K562 (cell line): Measurements from ENCODE around the gene LGI4. TPM values are rescaled to one million over a fixed set of nuclear protein-coding genes. Genes with fewer than 3 reads are reported as not detected.

Experiments
- ARID4B ChIP-seq: sonication (generic); formaldehyde crosslinking; IDR thresholded peaks from 2 replicates; pipeline ENCODE4 v1.8.0; 2022; ENCODE audit warnings: mild to moderate bottlenecking, missing genetic modification reagents
- CBFB ChIP-seq: sonication (generic); formaldehyde crosslinking; IDR thresholded peaks from 2 replicates; pipeline ENCODE4 v1.4.0; 2020; ENCODE audit warnings: mild to moderate bottlenecking, missing genetic modification reagents
- CC2D1A ChIP-seq: fragments of 450-650 bp; IDR thresholded peaks from 2 replicates; pipeline ENCODE4 v1.6.1; 2017; ENCODE audit warnings: mild to moderate bottlenecking
- EHMT2 ChIP-seq: fragments of 450-650 bp; IDR thresholded peaks from 2 replicates; pipeline ENCODE4 v1.6.1; 2018; ENCODE audit warnings: antibody characterized with exemption
- EP400 ChIP-seq: fragments of 450-650 bp; IDR thresholded peaks from 2 replicates; pipeline ENCODE4 v1.6.1; 2017; ENCODE audit warnings: antibody characterized with exemption, mild to moderate bottlenecking, moderate library complexity
- HBP1 ChIP-seq: fragments of 450-650 bp; formaldehyde crosslinking; IDR thresholded peaks from 2 replicates; pipeline ENCODE4 v1.4.0; 2022; ENCODE audit warnings: missing genetic modification characterization
- HMGN3 ChIP-seq: IDR thresholded peaks from 2 replicates; pipeline ENCODE4 v1.6.1; 2011; ENCODE audit warnings: borderline replicate concordance, low read depth, mild to moderate bottlenecking, mixed read lengths, low read length; ENCODE audit not compliant: insufficient read length; ENCODE audit errors: extremely low read depth
- MYBL2 ChIP-seq, 2 experiments: fragments of 450-650 bp in 1 of 2; sonication (generic) in 1 of 2; formaldehyde crosslinking in 1 of 2; IDR thresholded peaks; 2 replicates each; pipeline versions ENCODE4 v1.6.1 to v1.8.1; 2017 to 2022; ENCODE audit warnings: borderline replicate concordance in 1 of 2, inconsistent platforms in 1 of 2, low read depth in 1 of 2, mild to moderate bottlenecking in 1 of 2, missing genetic modification reagents in 1 of 2, moderate library complexity in 1 of 2
- NKRF ChIP-seq: fragments of 450-650 bp; IDR thresholded peaks from 2 replicates; pipeline ENCODE4 v1.6.1; 2016; ENCODE audit warnings: borderline replicate concordance
- PHF20 ChIP-seq: fragments of 450-650 bp; IDR thresholded peaks from 2 replicates; pipeline ENCODE4 v1.6.1; 2018; ENCODE audit not compliant: partially characterized antibody
- RBFOX2 ChIP-seq: fragments of 200-400 bp; formaldehyde crosslinking; IDR thresholded peaks from 2 replicates; pipeline ENCODE4 v1.6.1; 2017; ENCODE audit warnings: low read depth, mild to moderate bottlenecking, low read length, moderate library complexity
- THRB ChIP-seq: fragments of 450-650 bp; formaldehyde crosslinking; conservative IDR thresholded peaks from 2 replicates; pipeline ENCODE4 v1.4.0; 2022; ENCODE audit warnings: mild to moderate bottlenecking, missing genetic modification characterization
- ZNF639 ChIP-seq, 2 experiments: fragments of 200-800 bp in 1 of 2; sonication (Bioruptor generic) in 1 of 2; sonication (generic) in 1 of 2; formaldehyde crosslinking in 1 of 2; IDR thresholded peaks in 1 of 2; conservative IDR thresholded peaks in 1 of 2; 2 replicates each; pipeline versions ENCODE4 v1.5.0 to v1.6.1; 2016 to 2020; ENCODE audit warnings: missing compliant biosample characterization in 1 of 2, missing genetic modification characterization in 1 of 2, missing genetic modification reagents in 1 of 2
- polyA plus RNA-seq, 8 experiments: library from polyadenylated mRNA; depleted of rRNA in 4 of 8; stranded (reverse) in 5 of 8; unstranded in 3 of 8; fragments of >200 nt; fragmentation: Nextera tagmentation in 2 of 8; fragmentation: Illumina TruSeq in 1 of 8; extraction: Ambion mirVana in 2 of 8; extraction: Trizol in 1 of 8; gene quantifications; 2 replicates each; pipeline versions ENCODE4 v1.2.1 to v1.2.3, GENCODE V29; 2011 to 2014; ENCODE audit warnings: inconsistent platforms in 1 of 8, missing spikeins in 1 of 8
- total RNA-seq, 7 experiments: library from RNA; depleted of rRNA in 6 of 7; stranded (reverse); fragments of >200 nt in 6 of 7; fragmentation: Illumina TruSeq in 2 of 7; extraction: Trizol in 2 of 7; gene quantifications; 2 replicates each; pipeline versions ENCODE4 v1.2.1 to v1.2.3, GENCODE V29; 2011 to 2021; ENCODE audit warnings: low replicate concordance in 1 of 7

Gene LGI4
- total and polyA plus RNA-seq, 9 of the 15 experiments (the other 6 are each of a cell fraction or from before 2014, with no cell fraction given): 0.14 to 0.30 (median 0.24) TPM; not detected in 4

- 0 out of 2 replicates have a peak, but pooled peaks have one; percentile 18 for TF ChIP-seq RBFOX2
- TF ChIP-seq CBFB (CRISPR knock-in tag): 0 out of 2 replicates have a peak, but pooled peaks have one; percentile 62
- TF ChIP-seq ARID4B (CRISPR knock-in tag): 0 out of 2 replicates have a peak, but pooled peaks have one; percentile 20
- peak; percentile 30; the same call in 1 of the 2 replicates for TF ChIP-seq MYBL2 (IDR thresholded peaks at IDR 0.05; ENCODE audit: low read depth)
- no peak for TF ChIP-seq MYBL2 (CRISPR knock-in tag; IDR thresholded peaks at IDR 0.05; ENCODE audit: borderline replicate concordance)
- TF ChIP-seq PHF20: peak; percentile 46
- 0 out of 2 replicates have a peak, but pooled peaks have one; percentile 43 for TF ChIP-seq THRB (CRISPR knock-in tag)
- peak; percentile 89 for TF ChIP-seq EHMT2
- TF ChIP-seq CC2D1A: peak; percentile 50; the same call in 1 of the 2 replicates
- peak in 1 of 2 experiments; percentile 50; a peak in 1 of 4 replicates for TF ChIP-seq ZNF639 (CRISPR knock-in tag; conservative IDR thresholded peaks at IDR 0.05 in 1 of 2, IDR thresholded peaks at IDR 0.05 in 1 of 2)
- peak; percentile 41 for TF ChIP-seq HMGN3
- no peak; the same call in 1 of the 2 replicates for TF ChIP-seq HBP1 (CRISPR knock-in tag)
- TF ChIP-seq EP400: no peak
- peak; percentile 46; the same call in 1 of the 2 replicates for TF ChIP-seq NKRF
These were observed 29.2 kb downstream of the LGI4 start (continued) for GRCh38 chr19:35105411-35106290.
